Suprapubic skin (tissue), 3 donors: ENCODE data around the gene COA4.

Experiments
- EP300 ChIP-seq: sonication (generic); formaldehyde crosslinking; IDR thresholded peaks from one replicate; pipeline ENCODE4 v1.6.1; 2017; ENCODE audit warnings: antibody characterized with exemption
- TF ChIP-seq, protein P1 (sequence below), 2 donors: fragments of 200-600 bp in 1 of 2; fragments of 450-650 bp in 1 of 2; sonication (generic) in 1 of 2; IDR thresholded peaks; one replicate each; pipeline ENCODE4 v1.5.1; 2016 to 2019; ENCODE audit warnings: antibody characterized with exemption in 2 of 2, mild to moderate bottlenecking in 1 of 2, moderate library complexity in 1 of 2

DNA sequence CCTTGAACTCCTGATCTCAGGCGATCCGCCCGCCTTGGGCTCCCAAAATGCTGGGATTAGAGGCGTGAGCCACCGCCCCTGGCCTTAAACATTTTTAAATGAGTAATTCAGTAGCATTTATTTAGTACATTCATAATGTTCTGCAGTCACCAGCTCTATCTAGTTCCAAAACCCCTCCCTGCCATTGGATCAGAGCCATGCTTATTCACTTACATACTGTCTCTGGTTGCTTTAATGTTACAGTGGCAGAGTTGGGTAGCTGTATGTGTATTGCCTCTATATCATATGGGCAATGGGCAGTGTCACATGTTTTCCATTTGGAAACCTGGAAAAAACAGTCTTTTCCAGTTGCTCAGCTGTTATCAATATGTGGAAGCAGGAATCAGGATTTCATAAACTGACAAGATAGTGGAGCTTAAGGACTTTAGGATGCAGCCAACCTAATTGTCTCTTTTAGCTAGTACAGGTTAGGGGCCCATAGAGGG lies 10.5 kb downstream of the COA4 start:
- no peak for TF ChIP-seq EP300
- TF ChIP-seq, protein P1, sequence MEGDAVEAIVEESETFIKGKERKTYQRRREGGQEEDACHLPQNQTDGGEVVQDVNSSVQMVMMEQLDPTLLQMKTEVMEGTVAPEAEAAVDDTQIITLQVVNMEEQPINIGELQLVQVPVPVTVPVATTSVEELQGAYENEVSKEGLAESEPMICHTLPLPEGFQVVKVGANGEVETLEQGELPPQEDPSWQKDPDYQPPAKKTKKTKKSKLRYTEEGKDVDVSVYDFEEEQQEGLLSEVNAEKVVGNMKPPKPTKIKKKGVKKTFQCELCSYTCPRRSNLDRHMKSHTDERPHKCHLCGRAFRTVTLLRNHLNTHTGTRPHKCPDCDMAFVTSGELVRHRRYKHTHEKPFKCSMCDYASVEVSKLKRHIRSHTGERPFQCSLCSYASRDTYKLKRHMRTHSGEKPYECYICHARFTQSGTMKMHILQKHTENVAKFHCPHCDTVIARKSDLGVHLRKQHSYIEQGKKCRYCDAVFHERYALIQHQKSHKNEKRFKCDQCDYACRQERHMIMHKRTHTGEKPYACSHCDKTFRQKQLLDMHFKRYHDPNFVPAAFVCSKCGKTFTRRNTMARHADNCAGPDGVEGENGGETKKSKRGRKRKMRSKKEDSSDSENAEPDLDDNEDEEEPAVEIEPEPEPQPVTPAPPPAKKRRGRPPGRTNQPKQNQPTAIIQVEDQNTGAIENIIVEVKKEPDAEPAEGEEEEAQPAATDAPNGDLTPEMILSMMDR (IDR thresholded peaks at IDR 0.05): no peak
